Sigmoid colon (tissue), 4 donors: ENCODE data around the gene LTB4R.

Experiments
- POLR2A ChIP-seq, 2 donors: fragments of 450-650 bp; IDR thresholded peaks; one replicate each; pipeline ENCODE4 v1.6.1; 2016; ENCODE audit warnings: antibody characterized with exemption in 2 of 2, mild to moderate bottlenecking in 2 of 2, moderate library complexity in 2 of 2
- POLR2AphosphoS5 ChIP-seq, 4 donors: sonication (generic); formaldehyde crosslinking; IDR thresholded peaks; one replicate each; pipeline ENCODE4 v1.6.1; 2017; ENCODE audit warnings: antibody characterized with exemption in 4 of 4
- TF ChIP-seq, protein P1 (sequence below), 4 experiments: fragments of 450-650 bp in 3 of 4; fragments of 200-600 bp in 1 of 4; IDR thresholded peaks; one replicate each; pipeline ENCODE4 v1.5.1; 2016 to 2019; ENCODE audit warnings: antibody characterized with exemption in 4 of 4, mild to moderate bottlenecking in 3 of 4, moderate library complexity in 2 of 4

GRCh38 chr14:24366413-24366720 lies 55.1 kb downstream of the LTB4R start:
- TF ChIP-seq, protein P1, sequence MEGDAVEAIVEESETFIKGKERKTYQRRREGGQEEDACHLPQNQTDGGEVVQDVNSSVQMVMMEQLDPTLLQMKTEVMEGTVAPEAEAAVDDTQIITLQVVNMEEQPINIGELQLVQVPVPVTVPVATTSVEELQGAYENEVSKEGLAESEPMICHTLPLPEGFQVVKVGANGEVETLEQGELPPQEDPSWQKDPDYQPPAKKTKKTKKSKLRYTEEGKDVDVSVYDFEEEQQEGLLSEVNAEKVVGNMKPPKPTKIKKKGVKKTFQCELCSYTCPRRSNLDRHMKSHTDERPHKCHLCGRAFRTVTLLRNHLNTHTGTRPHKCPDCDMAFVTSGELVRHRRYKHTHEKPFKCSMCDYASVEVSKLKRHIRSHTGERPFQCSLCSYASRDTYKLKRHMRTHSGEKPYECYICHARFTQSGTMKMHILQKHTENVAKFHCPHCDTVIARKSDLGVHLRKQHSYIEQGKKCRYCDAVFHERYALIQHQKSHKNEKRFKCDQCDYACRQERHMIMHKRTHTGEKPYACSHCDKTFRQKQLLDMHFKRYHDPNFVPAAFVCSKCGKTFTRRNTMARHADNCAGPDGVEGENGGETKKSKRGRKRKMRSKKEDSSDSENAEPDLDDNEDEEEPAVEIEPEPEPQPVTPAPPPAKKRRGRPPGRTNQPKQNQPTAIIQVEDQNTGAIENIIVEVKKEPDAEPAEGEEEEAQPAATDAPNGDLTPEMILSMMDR (IDR thresholded peaks at IDR 0.05): no peak
- TF ChIP-seq POLR2A (IDR thresholded peaks at IDR 0.05) (no peak), POLR2AphosphoS5 (IDR thresholded peaks at IDR 0.05) (peak in 3 of 4 donors; percentile 80 to 87 (median 86))
